PC-3 (cell line): ENCODE results near the gene SLC9A6. TPM values are rescaled to one million over a fixed set of nuclear protein-coding genes. Genes with fewer than 3 reads are reported as not detected.
A peak's percentile ranks its signal among the peaks of the same experiment; 100 is the strongest.

Experiments used
- ATAC-seq: fragments of 200-7000 bp; cut with Tn5 transposase; 2 replicates; pipeline ENCODE4 v1.9.1; 2020; ENCODE audit warnings: mild to moderate bottlenecking, moderate library complexity
- BruUV-seq: library from RNA; stranded (reverse); fragments of 400-500 nt; replicated peaks from 2 replicates; lab custom pipeline; 2021; lab: Mats Ljungman, UMichigan
- CTCF ChIA-PET: fragments of 300-600 bp; sonication (Branson Sonifier 250); formaldehyde crosslinking; loops from one replicate; lab custom pipeline; 2022; ENCODE audit warnings: antibody characterized with exemption; lab: Charles Lee
- POLR2A ChIA-PET: fragments of 300-600 bp; sonication (Branson Sonifier 250); formaldehyde crosslinking; loops from one replicate; lab custom pipeline; 2022; ENCODE audit warnings: antibody characterized with exemption; ENCODE audit not compliant: unreplicated experiment; lab: Charles Lee
- DNase-seq: peaks from one replicate; pipeline ENCODE4 v3.0.0-alpha.2; 2015
- H2AFZ ChIP-seq: fragments of 300-600 bp; sonication (generic); 2 replicates; pipeline ENCODE4 v1.6.0; 2016; ENCODE audit warnings: antibody characterized with exemption, low read length
- H3F3A ChIP-seq: fragments of 300-600 bp; sonication (generic); one replicate; pipeline ENCODE4 v1.6.0; 2017; ENCODE audit warnings: antibody characterized with exemption, low read length, control low read depth, mild to moderate bottlenecking; ENCODE audit not compliant: unreplicated experiment
- H3K27ac ChIP-seq: fragments of 300-600 bp; sonication (generic); 2 replicates; pipeline ENCODE4 v1.5.1; 2016; ENCODE audit warnings: mild to moderate bottlenecking, low read length
- H3K27me3 ChIP-seq: fragments of 300-600 bp; sonication (generic); 2 replicates; pipeline ENCODE4 v1.6.1; 2016; ENCODE audit warnings: low read length, mixed read lengths
- H3K36me3 ChIP-seq: fragments of 300-600 bp; sonication (generic); 2 replicates; pipeline ENCODE4 v1.6.1; 2016; ENCODE audit warnings: low read depth, mixed run types, low read length, mixed read lengths
- H3K4me1 ChIP-seq: fragments of 300-600 bp; sonication (generic); 2 replicates; pipeline ENCODE4 v1.5.1; 2016; ENCODE audit warnings: low read length; ENCODE audit not compliant: insufficient read depth
- H3K4me2 ChIP-seq: fragments of 300-600 bp; sonication (generic); 2 replicates; pipeline ENCODE4 v1.6.0; 2016; ENCODE audit warnings: low read length
- H3K4me3 ChIP-seq: fragments of 300-600 bp; sonication (generic); 2 replicates; pipeline ENCODE4 v1.5.1; 2016; ENCODE audit warnings: mild to moderate bottlenecking, low read length, mixed read lengths
- H3K79me2 ChIP-seq: fragments of 300-600 bp; sonication (generic); 2 replicates; pipeline ENCODE4 v1.6.1; 2017; ENCODE audit warnings: low read length, mixed read lengths
- H3K9ac ChIP-seq: fragments of 300-600 bp; sonication (generic); 2 replicates; pipeline ENCODE4 v1.6.0; 2016; ENCODE audit warnings: mild to moderate bottlenecking, low read length
- H3K9me2 ChIP-seq: fragments of 300-600 bp; sonication (generic); replicated peaks from 2 replicates; pipeline ENCODE4 v1.6.1; 2016; ENCODE audit warnings: mixed run types, low read length, mixed read lengths
- H3K9me3 ChIP-seq: fragments of 300-600 bp; sonication (generic); 2 replicates; pipeline ENCODE4 v1.6.1; 2016; ENCODE audit warnings: low read length, mixed read lengths
- H4K20me1 ChIP-seq: fragments of 300-600 bp; sonication (generic); 2 replicates; pipeline ENCODE4 v1.6.1; 2016; ENCODE audit warnings: low read length, mixed read lengths
- CTCF ChIP-seq: fragments of 300-600 bp; sonication (generic); conservative IDR thresholded peaks from 2 replicates; pipeline ENCODE4 v1.5.1; 2017; ENCODE audit warnings: antibody characterized with exemption, low read depth, mild to moderate bottlenecking, low read length
- EZH2 ChIP-seq: fragments of 300-600 bp; sonication (generic); IDR thresholded peaks from one replicate; pipeline ENCODE4 v1.6.1; 2017; ENCODE audit warnings: antibody characterized with exemption, mild to moderate bottlenecking, low read length; ENCODE audit not compliant: unreplicated experiment
- EZH2phosphoT487 ChIP-seq: fragments of 300-600 bp; sonication (generic); IDR thresholded peaks from 2 replicates; pipeline ENCODE4 v1.6.1; 2018; ENCODE audit warnings: mild to moderate bottlenecking, antibody characterized with exemption, low read length, borderline replicate concordance
- intact Hi-C: fragments of 100-400 bp; cut with micrococcal nuclease; formaldehyde crosslinking; loops from 2 replicates; pipeline ENCODE4 v1.9.0; 2023
- total RNA-seq: library from RNA; depleted of rRNA; stranded (reverse); fragments of >200 nt; gene quantifications from 2 replicates; pipeline ENCODE4 v1.2.3, GENCODE V29; 2014

The SLC9A6 gene
- total RNA-seq, 1 experiment from 2014 or later = 14.4 TPM

GRCh38 chrX:136039485-136039884, 54.2 kb downstream of the SLC9A6 start:
- Histone ChIP-seq H3K79me2 (no peaks in the 10 kb centered on the region), H3K9me2 (no peaks in the 10 kb centered on the region), H3K27ac (no peak overlapping the region), H3K4me2 (no peak overlapping the region), H3K4me3 (no peak overlapping the region), H3K4me1 (no peaks in the 10 kb centered on the region), H3F3A (no peaks in the 10 kb centered on the region), H3K9ac (no peak overlapping the region), H3K27me3 (no peaks in the 10 kb centered on the region), H2AFZ (no peak overlapping the region), H3K36me3 (no peaks in the 10 kb centered on the region), H4K20me1 (no peaks in the 10 kb centered on the region), H3K9me3 (no peaks in the 10 kb centered on the region)
- DNase-seq = no peak
- TF ChIP-seq EZH2 (no peak), CTCF (no peak), EZH2phosphoT487 (no peak)
- CTCF ChIA-PET = no interaction called here
- ATAC-seq = no peak
- BruUV-seq = no TSS peak
- intact Hi-C loops = no loop called here
- POLR2A ChIA-PET = no interaction called here

GRCh38 chrX:136039968-136040367, 54.7 kb downstream of the SLC9A6 start:
- H3K9me3 ChIP-seq = no peaks in the 10 kb centered on the region
- DNase-seq (no peak), ATAC-seq (peak; percentile 20)
- no peak overlapping the region for H3K4me2 ChIP-seq
- no peak for TF ChIP-seq EZH2
- no peak for TF ChIP-seq CTCF
- no peak for TF ChIP-seq EZH2phosphoT487
- peaks cover 4% of the 10 kb centered on the region; the same call in 1 of the 2 replicates for H3K4me1 ChIP-seq
- BruUV-seq = no TSS peak
- H2AFZ ChIP-seq = no peak overlapping the region
- no peaks in the 10 kb centered on the region for H4K20me1 ChIP-seq
- CTCF ChIA-PET = no interaction called here
- H3K9ac ChIP-seq = no peak overlapping the region
- H3K79me2 ChIP-seq = no peaks in the 10 kb centered on the region
- H3K36me3 ChIP-seq = no peaks in the 10 kb centered on the region
- no peak overlapping the region for H3K4me3 ChIP-seq
- H3K27ac ChIP-seq = no peak overlapping the region
- no peaks in the 10 kb centered on the region for H3F3A ChIP-seq
- POLR2A ChIA-PET = no interaction called here
- no peaks in the 10 kb centered on the region for H3K9me2 ChIP-seq
- intact Hi-C loops = no loop called here
- no peaks in the 10 kb centered on the region for H3K27me3 ChIP-seq

GRCh38 chrX:136041254-136041812, 56.1 kb downstream of the SLC9A6 start:
- ATAC-seq (no peak), DNase-seq (no peak)
- H4K20me1 ChIP-seq = no peaks in the 10 kb centered on the region
- H3K4me2 ChIP-seq = no peak overlapping the region
- ChIA-PET POLR2A (no interaction called here), CTCF (no interaction called here)
- no peaks in the 10 kb centered on the region for H3K79me2 ChIP-seq
- H3F3A ChIP-seq = no peaks in the 10 kb centered on the region
- peaks cover 18% of the 10 kb centered on the region for H3K4me1 ChIP-seq
- H3K9me3 ChIP-seq = no peaks in the 10 kb centered on the region
- intact Hi-C loops = no loop called here
- H3K9ac ChIP-seq = no peak overlapping the region
- H3K9me2 ChIP-seq = no peaks in the 10 kb centered on the region
- no TSS peak for BruUV-seq
- TF ChIP-seq EZH2phosphoT487 (no peak), EZH2 (no peak), CTCF (no peak)
- H3K27ac ChIP-seq = no peak overlapping the region
- H3K36me3 ChIP-seq = no peaks in the 10 kb centered on the region
- no peak overlapping the region for H3K4me3 ChIP-seq
- no peak overlapping the region for H2AFZ ChIP-seq
- no peaks in the 10 kb centered on the region for H3K27me3 ChIP-seq
